ENCODE results near the gene RASAL2.

Gene RASAL2

GRCh38 chr1:178451529-178451928, 357.6 kb downstream of the RASAL2 start:
- in situ Hi-C loops (cut with MboI; ENCODE audit: low pct_unique_long_range_greater_than_20kb, low sequenced_read_pairs) = no loop called here
- no peak for DNase-seq

- no peak for DNase-seq
- in situ Hi-C loops (cut with MboI; ENCODE audit: low pct_unique_long_range_greater_than_20kb, low sequenced_read_pairs) = no loop called here
Measured at GRCh38 chr1:178452013-178452412, 358.1 kb downstream of the RASAL2 start.

- DNase-seq = no peak
- in situ Hi-C loops (cut with MboI; ENCODE audit: low pct_unique_long_range_greater_than_20kb, low sequenced_read_pairs) = no loop called here
Measured at GRCh38 chr1:178456472-178456871, 362.6 kb downstream of the RASAL2 start.

- in situ Hi-C loops (cut with MboI; ENCODE audit: low pct_unique_long_range_greater_than_20kb, low sequenced_read_pairs) = no loop called here
- no peak for DNase-seq
Measured at GRCh38 chr1:178457651-178458050, 363.7 kb downstream of the RASAL2 start.

- no peak for DNase-seq
- in situ Hi-C loops (cut with MboI; ENCODE audit: low pct_unique_long_range_greater_than_20kb, low sequenced_read_pairs) = no loop called here
Measured at GRCh38 chr1:178458203-178458602, 364.3 kb downstream of the RASAL2 start.

GRCh38 chr1:178461104-178461503, 367.2 kb downstream of the RASAL2 start:
- in situ Hi-C loops (cut with MboI; ENCODE audit: low pct_unique_long_range_greater_than_20kb, low sequenced_read_pairs) = no loop called here
- no peak for DNase-seq

GRCh38 chr1:178461701-178462100, 367.8 kb downstream of the RASAL2 start:
- no peak for DNase-seq
- in situ Hi-C loops (cut with MboI; ENCODE audit: low pct_unique_long_range_greater_than_20kb, low sequenced_read_pairs) = no loop called here

- DNase-seq = no peak
- in situ Hi-C loops (cut with MboI; ENCODE audit: low pct_unique_long_range_greater_than_20kb, low sequenced_read_pairs) = no loop called here
Measured at GRCh38 chr1:178464141-178464540, 370.2 kb downstream of the RASAL2 start.

GRCh38 chr1:178464566-178464965, 370.7 kb downstream of the RASAL2 start:
- in situ Hi-C loops (cut with MboI; ENCODE audit: low pct_unique_long_range_greater_than_20kb, low sequenced_read_pairs) = no loop called here
- DNase-seq = no peak

GRCh38 chr1:178465011-178465410, 371.1 kb downstream of the RASAL2 start:
- in situ Hi-C loops (cut with MboI; ENCODE audit: low pct_unique_long_range_greater_than_20kb, low sequenced_read_pairs) = no loop called here
- no peak for DNase-seq

GRCh38 chr1:178467837-178468236, 373.9 kb downstream of the RASAL2 start:
- in situ Hi-C loops (cut with MboI; ENCODE audit: low pct_unique_long_range_greater_than_20kb, low sequenced_read_pairs) = no loop called here
- no peak for DNase-seq

- no peak for DNase-seq
- in situ Hi-C loops (cut with MboI; ENCODE audit: low pct_unique_long_range_greater_than_20kb, low sequenced_read_pairs) = no loop called here
Measured at GRCh38 chr1:178470411-178470960, 376.6 kb downstream of the RASAL2 start.

- in situ Hi-C loops (cut with MboI; ENCODE audit: low pct_unique_long_range_greater_than_20kb, low sequenced_read_pairs) = no loop called here
- DNase-seq = no peak
Measured at GRCh38 chr1:178472531-178472930, 378.6 kb downstream of the RASAL2 start.

GRCh38 chr1:178477373-178477772, 383.5 kb downstream of the RASAL2 start:
- in situ Hi-C loops (cut with MboI; ENCODE audit: low pct_unique_long_range_greater_than_20kb, low sequenced_read_pairs) = no loop called here
- no peak for DNase-seq

GRCh38 chr1:178477841-178478240, 383.9 kb downstream of the RASAL2 start:
- in situ Hi-C loops (cut with MboI; ENCODE audit: low pct_unique_long_range_greater_than_20kb, low sequenced_read_pairs) = no loop called here
- DNase-seq = no peak

GRCh38 chr1:178483251-178483957, 389.5 kb downstream of the RASAL2 start:
- no peak for DNase-seq
- in situ Hi-C loops (cut with MboI; ENCODE audit: low pct_unique_long_range_greater_than_20kb, low sequenced_read_pairs) = no loop called here

GRCh38 chr1:178484698-178485225, 390.9 kb downstream of the RASAL2 start:
- in situ Hi-C loops (cut with MboI; ENCODE audit: low pct_unique_long_range_greater_than_20kb, low sequenced_read_pairs) = no loop called here
- no peak for DNase-seq

GRCh38 chr1:178485541-178485981, 391.7 kb downstream of the RASAL2 start:
- in situ Hi-C loops (cut with MboI; ENCODE audit: low pct_unique_long_range_greater_than_20kb, low sequenced_read_pairs) = no loop called here
- peak; percentile 69 for DNase-seq

- DNase-seq = no peak
- in situ Hi-C loops (cut with MboI; ENCODE audit: low pct_unique_long_range_greater_than_20kb, low sequenced_read_pairs) = no loop called here
Measured at GRCh38 chr1:178486100-178487069, 392.5 kb downstream of the RASAL2 start.
